Activated CD8-positive, alpha-beta T cell treated with anti-CD3 and anti-CD28 coated beads for 36 hours (primary cell): ENCODE data around the gene ESYT1. TPM values are rescaled to one million over a fixed set of nuclear protein-coding genes. Genes with fewer than 3 reads are reported as not detected.

Experiments used
- ATAC-seq: fragments of 200-7000 bp; cut with Tn5 transposase; one replicate; pipeline ENCODE4 v1.10.0; 2021; ENCODE audit warnings: mild to moderate bottlenecking, moderate library complexity
- CTCF ChIA-PET: fragments of 350-600 bp; sonication (Branson Sonifier 250); formaldehyde crosslinking; loops from one replicate; lab custom pipeline; 2021; ENCODE audit warnings: antibody characterized with exemption; lab: Charles Lee
- POLR2A ChIA-PET: fragments of 350-600 bp; sonication (Branson Sonifier 250); formaldehyde crosslinking; loops from one replicate; lab custom pipeline; 2021; ENCODE audit warnings: antibody characterized with exemption; lab: Charles Lee
- DNase-seq: peaks from one replicate; pipeline ENCODE4 v3.0.0-alpha.2; 2020
- H3K27ac Mint-ChIP-seq: one replicate; pipeline ENCODE4 v1.8.0; 2021; ENCODE audit warnings: mild to moderate bottlenecking, mixed read lengths
- H3K27me3 Mint-ChIP-seq: one replicate; pipeline ENCODE4 v1.8.0; 2021; ENCODE audit warnings: mixed read lengths
- H3K36me3 Mint-ChIP-seq: one replicate; pipeline ENCODE4 v1.8.0; 2021; ENCODE audit warnings: low read depth, mixed read lengths
- H3K4me1 Mint-ChIP-seq: one replicate; pipeline ENCODE4 v1.8.0; 2021; ENCODE audit warnings: low read depth, mixed read lengths
- H3K4me3 Mint-ChIP-seq: one replicate; pipeline ENCODE4 v1.8.0; 2021; ENCODE audit warnings: mild to moderate bottlenecking, moderate library complexity, mixed read lengths
- H3K9me3 Mint-ChIP-seq: one replicate; pipeline ENCODE4 v1.8.0; 2021; ENCODE audit warnings: mixed read lengths
- intact Hi-C: fragments of 100-400 bp; cut with micrococcal nuclease; formaldehyde crosslinking; loops from one replicate; pipeline ENCODE4 v1.10.0; 2022
- total RNA-seq, 2 experiments: library from RNA; stranded (reverse); gene quantifications; one replicate each; pipeline ENCODE4 v1.2.3, GENCODE V29; 2021
- TF ChIP-seq, protein P1 (sequence below): fragments of 200-600 bp; IDR thresholded peaks from one replicate; pipeline ENCODE4 v1.8.0; 2022; ENCODE audit warnings: antibody characterized with exemption, mild to moderate bottlenecking

Gene ESYT1
- total RNA-seq, 2 experiments from 2014 or later, result 154 to 160 TPM

DNA sequence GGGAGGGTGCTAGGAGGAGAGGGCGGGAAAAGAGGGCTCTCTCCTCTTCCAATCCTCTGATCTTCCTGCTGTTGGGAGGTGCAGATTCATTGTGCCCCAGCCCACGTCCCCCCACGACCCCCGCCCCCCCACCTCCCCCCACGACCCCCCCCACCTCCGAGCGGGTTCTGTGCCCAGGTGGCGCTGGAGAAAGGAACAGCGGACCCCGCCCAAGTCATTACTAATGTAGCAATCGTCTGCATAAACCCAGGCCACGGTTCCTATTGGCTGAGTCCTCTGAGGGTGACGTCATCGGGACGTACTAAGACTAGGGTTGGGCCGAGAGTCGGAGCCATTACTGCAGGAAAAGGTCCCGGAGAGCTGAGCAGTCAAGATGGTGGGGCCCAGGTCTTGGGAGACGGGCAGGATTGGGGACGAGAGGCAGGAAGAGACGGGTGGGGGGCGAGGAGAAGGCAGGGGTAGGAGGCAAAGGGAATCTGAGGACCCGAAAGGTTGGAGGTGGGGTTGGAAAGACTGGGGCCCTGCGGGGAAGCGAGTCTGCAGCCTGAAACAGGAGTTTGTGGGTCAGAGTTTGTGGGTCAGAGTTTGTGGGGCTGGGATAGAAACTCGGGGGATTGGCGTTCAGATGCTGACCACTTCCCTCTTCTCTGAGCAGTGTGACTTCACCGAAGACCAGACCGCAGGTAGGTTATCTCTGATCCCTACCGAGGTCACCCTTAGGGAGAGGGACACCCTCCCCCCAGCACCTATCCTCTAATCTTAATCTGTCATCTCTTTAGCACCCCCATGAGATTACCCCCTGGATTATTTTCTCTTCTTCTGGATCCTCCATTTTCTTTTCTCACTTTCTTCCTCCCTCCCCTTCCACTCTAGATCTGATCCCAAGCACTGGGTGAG, 30.2 kb downstream of the ESYT1 start, which contains the start of gene MYL6:
Gene MYL6, plus strand, starts transcription at position 331 of the 897 bp plus-strand sequence. Its CDS starts 43 bp downstream, at position 374.
- ChIA-PET CTCF (interaction anchor here (1.0 to 2.8 kb wide), 8 partner anchors 11 to 40 kb away, joined by 3 to 19 read pairs (median 4); partner anchors contain the start of genes SMARCC2 and ZC3H10), POLR2A (interaction anchor here (0.6 to 5.7 kb wide), 15 partner anchors 9 to 163 kb away, joined by 3 to 51 read pairs (median 5); partner anchors contain the start of genes ESYT1, SMARCC2 and ZC3H10)
- H3K4me3 Mint-ChIP-seq, result peak within 1 kb of the TSS; percentile 95
- peak within 1 kb of the TSS; percentile 98 for H3K27ac Mint-ChIP-seq
- no peaks in the 10 kb centered on the region for H3K27me3 Mint-ChIP-seq
- no peaks in the 10 kb centered on the region for H3K9me3 Mint-ChIP-seq
- peaks cover 55% of the 10 kb centered on the region for H3K36me3 Mint-ChIP-seq
- intact Hi-C loops, result loop anchor here (2.0 kb wide), 1 partner anchor 29 kb away; the partner anchor contains the start of gene ESYT1
- ATAC-seq (peak; percentile 87), DNase-seq (peak; percentile 98)
- TF ChIP-seq, protein P1, sequence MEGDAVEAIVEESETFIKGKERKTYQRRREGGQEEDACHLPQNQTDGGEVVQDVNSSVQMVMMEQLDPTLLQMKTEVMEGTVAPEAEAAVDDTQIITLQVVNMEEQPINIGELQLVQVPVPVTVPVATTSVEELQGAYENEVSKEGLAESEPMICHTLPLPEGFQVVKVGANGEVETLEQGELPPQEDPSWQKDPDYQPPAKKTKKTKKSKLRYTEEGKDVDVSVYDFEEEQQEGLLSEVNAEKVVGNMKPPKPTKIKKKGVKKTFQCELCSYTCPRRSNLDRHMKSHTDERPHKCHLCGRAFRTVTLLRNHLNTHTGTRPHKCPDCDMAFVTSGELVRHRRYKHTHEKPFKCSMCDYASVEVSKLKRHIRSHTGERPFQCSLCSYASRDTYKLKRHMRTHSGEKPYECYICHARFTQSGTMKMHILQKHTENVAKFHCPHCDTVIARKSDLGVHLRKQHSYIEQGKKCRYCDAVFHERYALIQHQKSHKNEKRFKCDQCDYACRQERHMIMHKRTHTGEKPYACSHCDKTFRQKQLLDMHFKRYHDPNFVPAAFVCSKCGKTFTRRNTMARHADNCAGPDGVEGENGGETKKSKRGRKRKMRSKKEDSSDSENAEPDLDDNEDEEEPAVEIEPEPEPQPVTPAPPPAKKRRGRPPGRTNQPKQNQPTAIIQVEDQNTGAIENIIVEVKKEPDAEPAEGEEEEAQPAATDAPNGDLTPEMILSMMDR, result no peak
- H3K4me1 Mint-ChIP-seq, result peaks cover 33% of the 10 kb centered on the region

DNA sequence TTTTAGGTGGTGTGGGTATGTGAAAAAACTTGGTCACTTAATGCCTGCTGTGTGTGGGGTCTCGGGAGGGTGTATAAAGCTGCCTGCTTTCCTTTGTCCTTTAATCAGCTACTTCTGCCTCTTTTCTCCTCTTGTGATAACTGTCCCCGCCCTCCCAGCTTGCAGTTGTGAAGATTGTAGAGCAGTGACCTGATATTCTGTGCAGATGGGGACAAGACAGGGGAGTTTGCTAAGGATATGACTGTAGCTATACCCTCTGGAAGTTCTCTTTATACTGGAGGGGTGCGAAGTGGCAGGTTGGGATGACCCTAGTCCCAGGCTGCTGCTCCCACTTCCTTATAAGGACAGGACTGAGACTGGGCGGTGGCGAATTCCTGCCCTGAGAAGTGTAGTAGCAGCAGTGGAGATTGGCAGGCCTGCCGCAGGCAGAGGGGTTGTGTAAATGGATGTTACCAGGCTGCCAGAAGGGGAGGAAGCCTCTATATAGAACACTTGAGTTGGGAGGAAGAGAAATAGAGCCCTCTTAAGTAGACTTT, 30.9 kb downstream of the ESYT1 start:
- Mint-ChIP-seq H3K4me1 (peaks cover 27% of the 10 kb centered on the region), H3K4me3 (peak overlapping the region; percentile 95), H3K36me3 (peaks cover 60% of the 10 kb centered on the region), H3K27ac (peak overlapping the region; percentile 98), H3K27me3 (no peaks in the 10 kb centered on the region), H3K9me3 (no peaks in the 10 kb centered on the region)
- peak; percentile 46 for DNase-seq
- TF ChIP-seq, protein P1, result no peak
- ChIA-PET POLR2A (interaction anchor here (1.0 to 5.7 kb wide), 15 partner anchors 10 to 163 kb away, joined by 3 to 51 read pairs (median 6); partner anchors contain the start of genes ESYT1, SMARCC2 and ZC3H10), CTCF (interaction anchor here (1.0 to 2.8 kb wide), 10 partner anchors 10 to 54 kb away, joined by 3 to 19 read pairs (median 3); partner anchors contain the start of genes SMARCC2 and ZC3H10)
- ATAC-seq, result no peak
- intact Hi-C loops, result loop anchor here (2.0 kb wide), 1 partner anchor 30 kb away; the partner anchor contains the start of gene ESYT1

DNA sequence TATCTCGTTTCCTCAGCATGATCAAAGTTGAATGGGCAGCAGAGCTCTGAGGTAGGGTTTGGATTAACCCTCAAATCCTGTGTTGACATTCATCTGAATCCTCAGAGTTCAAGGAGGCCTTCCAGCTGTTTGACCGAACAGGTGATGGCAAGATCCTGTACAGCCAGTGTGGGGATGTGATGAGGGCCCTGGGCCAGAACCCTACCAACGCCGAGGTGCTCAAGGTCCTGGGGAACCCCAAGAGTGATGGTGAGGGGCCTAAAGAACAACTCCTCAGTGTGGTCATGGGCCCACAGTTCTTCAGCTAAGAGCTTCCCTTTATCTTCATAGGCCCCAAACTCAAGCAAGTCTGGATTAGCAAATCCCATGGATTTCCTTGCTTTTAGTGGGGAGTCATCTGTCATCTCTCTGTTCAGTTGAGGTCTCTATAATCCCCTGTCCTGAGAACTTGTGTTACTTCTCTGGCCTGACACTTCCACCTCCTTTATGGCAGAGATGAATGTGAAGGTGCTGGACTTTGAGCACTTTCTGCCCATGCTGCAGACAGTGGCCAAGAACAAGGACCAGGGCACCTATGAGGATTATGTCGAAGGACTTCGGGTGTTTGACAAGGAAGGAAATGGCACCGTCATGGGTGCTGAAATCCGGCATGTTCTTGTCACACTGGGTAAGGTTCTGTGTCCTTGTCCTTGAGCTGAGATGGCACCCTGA, 31.6 kb downstream of the ESYT1 start:
- ATAC-seq (no peak), DNase-seq (no peak)
- H3K4me3 Mint-ChIP-seq, result peak overlapping the region; percentile 95
- peak overlapping the region; percentile 98 for H3K27ac Mint-ChIP-seq
- TF ChIP-seq, protein P1, result no peak
- peaks cover 27% of the 10 kb centered on the region for H3K4me1 Mint-ChIP-seq
- ChIA-PET POLR2A (interaction anchor here (0.6 to 5.7 kb wide), 15 partner anchors 8 to 164 kb away, joined by 3 to 51 read pairs (median 7); partner anchors contain the start of genes ESYT1, MYL6B, SMARCC2 and ZC3H10), CTCF (interaction anchor here (1.0 to 3.9 kb wide), 9 partner anchors 10 to 53 kb away, joined by 3 to 25 read pairs (median 4); partner anchors contain the start of genes SMARCC2 and ZC3H10)
- peaks cover 66% of the 10 kb centered on the region for H3K36me3 Mint-ChIP-seq
- H3K27me3 Mint-ChIP-seq, result no peaks in the 10 kb centered on the region
- intact Hi-C loops, result loop anchor here (2.0 kb wide), 1 partner anchor 31 kb away; the partner anchor contains the start of gene ESYT1
- H3K9me3 Mint-ChIP-seq, result no peaks in the 10 kb centered on the region

DNA sequence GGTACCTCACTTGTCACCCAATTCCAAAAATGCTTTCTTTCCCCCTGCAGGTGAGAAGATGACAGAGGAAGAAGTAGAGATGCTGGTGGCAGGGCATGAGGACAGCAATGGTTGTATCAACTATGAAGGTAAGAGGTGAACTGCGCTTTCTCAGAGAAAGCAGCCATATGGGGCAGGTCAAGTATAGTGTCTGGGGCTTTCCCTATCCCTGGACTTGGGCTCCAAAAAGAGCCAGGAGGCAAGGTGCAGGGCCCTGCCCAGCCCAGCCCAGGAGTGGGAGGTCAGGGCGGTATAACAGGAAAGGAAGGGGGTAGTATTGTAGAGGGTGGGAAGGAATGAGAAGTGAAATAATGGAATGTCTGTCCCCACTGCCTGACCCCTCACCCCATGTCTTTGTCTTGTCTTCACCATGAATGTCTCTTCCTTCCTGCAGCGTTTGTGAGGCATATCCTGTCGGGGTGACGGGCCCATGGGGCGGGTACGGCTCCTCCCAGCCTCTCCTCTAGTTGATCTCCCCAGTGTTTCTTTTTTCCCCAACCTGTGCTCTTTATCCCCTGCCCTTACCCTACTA, 32.2 kb downstream of the ESYT1 start:
- peaks cover 27% of the 10 kb centered on the region for H3K4me1 Mint-ChIP-seq
- POLR2A ChIA-PET, result interaction anchor here (0.7 to 5.7 kb wide), 20 partner anchors 9 to 129 kb away, joined by 3 to 51 read pairs (median 9); partner anchors contain the start of genes ESYT1, MYL6B, SMARCC2 and ZC3H10
- TF ChIP-seq, protein P1, result no peak
- H3K4me3 Mint-ChIP-seq, result peak overlapping the region; percentile 95
- CTCF ChIA-PET, result interaction anchor here (0.8 to 3.9 kb wide), 8 partner anchors 14 to 422 kb away, joined by 3 to 25 read pairs (median 6); partner anchors contain the start of genes ESYT1, SMARCC2 and ZC3H10
- ATAC-seq, result peak; percentile 54
- no peaks in the 10 kb centered on the region for H3K27me3 Mint-ChIP-seq
- intact Hi-C loops, result no loop called here
- H3K27ac Mint-ChIP-seq, result peak overlapping the region; percentile 98
- H3K9me3 Mint-ChIP-seq, result no peaks in the 10 kb centered on the region
- DNase-seq, result peak; percentile 82
- H3K36me3 Mint-ChIP-seq, result peaks cover 63% of the 10 kb centered on the region
